Activated CD8-positive, alpha-beta memory T cell treated with anti-CD3 and anti-CD28 coated beads for 48 hours (primary cell): Measurements from ENCODE around the gene RBM41.

Source experiments
- DNase-seq, 3 experiments: peaks; one replicate each; pipeline ENCODE4 v3.0.0-alpha.2; 2020; ENCODE audit warnings: low read depth in 2 of 3, low spot score in 2 of 3

The RBM41 gene

GRCh38 chrX:107047622-107048021 lies 71.0 kb downstream of the RBM41 start:
- no peak for DNase-seq

DNA sequence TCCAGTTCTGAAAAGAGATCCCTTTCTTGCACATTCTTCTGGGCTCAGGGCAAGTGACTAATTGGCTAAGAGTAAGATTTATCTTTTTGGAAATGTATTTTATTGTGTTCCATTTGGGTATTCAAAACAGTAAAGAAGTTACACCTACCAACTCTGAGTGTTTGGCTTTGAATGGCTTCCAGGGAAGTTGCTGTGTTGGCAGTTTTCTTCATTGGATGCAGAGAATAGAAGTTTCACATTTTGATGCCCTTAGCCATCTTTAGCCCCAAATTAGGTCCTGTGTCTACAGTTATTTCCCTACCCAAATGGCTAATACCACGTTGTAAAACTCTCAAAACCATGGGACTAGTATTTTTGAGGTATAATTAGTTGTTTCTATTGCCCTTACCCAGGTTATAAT lies 88.9 kb downstream of the RBM41 start:
- no peak for DNase-seq

- no peak for DNase-seq
Measured at GRCh38 chrX:107025545-107025944, 93.1 kb downstream of the RBM41 start.

DNA sequence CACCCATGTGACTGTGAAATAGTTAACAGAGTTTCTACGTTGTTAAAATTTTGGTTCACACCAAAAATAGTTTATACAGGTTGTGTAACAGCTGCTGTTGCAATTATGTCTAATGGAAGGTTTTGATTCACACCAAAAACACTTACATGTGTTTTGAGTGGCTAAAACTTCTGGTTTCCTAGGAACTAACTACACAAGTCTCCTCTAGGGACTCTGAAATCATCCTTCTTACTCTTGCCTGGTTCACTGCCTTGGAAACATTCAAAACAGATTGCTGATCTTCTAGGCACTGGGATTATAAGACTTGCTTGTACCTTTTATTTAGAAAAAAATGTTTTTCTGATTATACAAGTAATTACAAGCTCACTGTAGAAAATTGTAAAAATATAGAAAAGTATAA lies 103.7 kb downstream of the RBM41 start:
- no peak for DNase-seq
